Erythroblast (primary cell): ENCODE results near the gene TCF4.
A peak's percentile ranks its signal among the peaks of the same experiment; 100 is the strongest.

Experiments
- DNase-seq, 2 experiments: peaks; one replicate each; lab custom pipeline; 2025; lab: John Stamatoyannopoulos, UW
- GATA1 ChIP-seq: IDR thresholded peaks from 2 replicates; pipeline ENCODE4 v1.6.1; 2011; ENCODE audit warnings: low read depth, mild to moderate bottlenecking, control low read depth, low read length, moderate library complexity
- POLR2A ChIP-seq: IDR thresholded peaks from 2 replicates; pipeline ENCODE4 v1.6.1; 2011; ENCODE audit warnings: mild to moderate bottlenecking, low read length

Gene TCF4

DNA sequence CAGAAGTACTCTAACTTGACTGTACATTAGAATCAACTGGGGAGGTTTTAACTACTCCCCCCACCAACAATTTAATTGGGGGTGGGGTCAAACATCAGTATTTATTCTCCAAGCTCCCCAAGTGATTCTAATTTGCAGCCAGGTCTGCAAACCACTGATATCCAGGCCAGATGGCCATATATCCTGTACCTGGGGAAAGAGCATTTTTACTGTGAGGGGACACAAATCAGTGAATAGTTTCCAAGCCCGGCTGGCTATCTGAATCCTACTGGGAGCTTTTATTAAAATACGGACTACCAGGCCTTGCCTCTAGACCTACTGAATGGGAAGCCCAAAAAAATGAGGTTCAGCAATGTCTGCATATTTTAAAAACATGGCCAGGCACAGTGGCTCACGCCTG lies 88.5 kb downstream of the TCF4 start:
- DNase-seq: no peak
- no peak for TF ChIP-seq GATA1
- no peak for TF ChIP-seq POLR2A

DNA sequence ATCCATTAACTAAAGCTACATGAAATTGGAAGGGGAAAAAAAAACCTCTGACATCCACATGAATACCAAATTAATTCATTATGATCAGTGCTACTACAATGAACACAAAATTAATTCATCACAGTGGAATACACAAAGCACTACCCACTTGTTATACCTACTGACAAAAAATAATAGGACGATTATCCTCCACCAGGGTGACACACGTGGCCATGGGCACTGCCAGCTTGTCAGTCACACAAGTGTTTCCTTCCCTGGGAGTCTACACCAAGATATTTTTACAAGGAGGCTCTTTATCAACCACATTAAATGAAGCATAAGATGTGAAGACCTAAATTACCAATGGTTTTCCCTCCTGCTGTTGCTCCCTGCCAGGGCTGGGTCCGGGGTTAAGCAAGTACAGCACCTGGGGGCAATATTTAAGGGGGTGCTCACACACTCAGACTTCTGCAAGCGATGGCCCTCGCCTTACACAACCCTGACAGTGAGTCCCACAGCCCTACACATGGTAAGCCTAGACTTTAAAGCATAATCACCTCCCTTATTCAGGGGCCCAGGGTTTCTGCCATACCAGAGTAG lies 90.1 kb downstream of the TCF4 start:
- TF ChIP-seq POLR2A (no peak), GATA1 (no peak)
- DNase-seq: no peak

DNA sequence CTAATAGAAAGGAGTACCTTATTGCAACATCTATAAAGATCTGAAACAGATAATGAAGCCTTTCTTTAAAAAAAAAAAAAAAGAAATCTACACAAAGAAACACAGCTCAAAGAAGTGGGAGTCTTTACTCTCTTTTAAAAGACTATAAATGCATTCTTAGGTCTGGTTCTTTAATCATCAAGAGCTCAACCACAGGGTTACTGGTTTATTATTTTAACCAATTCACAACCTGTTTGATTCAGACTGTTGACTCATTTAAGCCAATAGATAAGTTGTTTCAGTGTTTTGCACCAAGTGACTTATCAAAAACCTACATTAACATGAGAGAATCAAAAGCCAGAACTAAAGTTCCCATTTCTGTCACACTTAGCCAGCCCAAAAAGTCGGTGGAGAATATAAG lies 93.1 kb downstream of the TCF4 start:
- peak in 1 of 2 experiments; percentile 27 for DNase-seq
- TF ChIP-seq GATA1 (no peak), POLR2A (no peak)

DNA sequence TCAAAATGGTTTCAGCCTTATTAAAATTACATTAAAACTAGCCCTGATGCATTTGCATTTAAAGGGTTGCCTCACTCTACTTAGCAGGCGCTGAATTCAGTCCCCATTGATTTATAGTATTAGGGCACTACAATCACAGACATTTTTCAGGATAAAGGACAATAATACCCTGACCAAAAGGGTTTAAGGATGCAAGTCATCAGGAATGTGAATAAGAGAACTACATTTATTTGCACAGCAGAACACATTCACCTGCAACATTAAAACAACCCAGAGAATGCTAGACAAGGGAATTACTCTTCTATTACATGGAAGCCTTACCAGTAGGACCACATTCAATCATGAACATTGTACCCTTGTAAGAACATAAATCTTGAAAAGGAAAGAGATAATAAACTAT lies 93.6 kb downstream of the TCF4 start:
- no peak for DNase-seq
- no peak for TF ChIP-seq POLR2A
- no peak for TF ChIP-seq GATA1

DNA sequence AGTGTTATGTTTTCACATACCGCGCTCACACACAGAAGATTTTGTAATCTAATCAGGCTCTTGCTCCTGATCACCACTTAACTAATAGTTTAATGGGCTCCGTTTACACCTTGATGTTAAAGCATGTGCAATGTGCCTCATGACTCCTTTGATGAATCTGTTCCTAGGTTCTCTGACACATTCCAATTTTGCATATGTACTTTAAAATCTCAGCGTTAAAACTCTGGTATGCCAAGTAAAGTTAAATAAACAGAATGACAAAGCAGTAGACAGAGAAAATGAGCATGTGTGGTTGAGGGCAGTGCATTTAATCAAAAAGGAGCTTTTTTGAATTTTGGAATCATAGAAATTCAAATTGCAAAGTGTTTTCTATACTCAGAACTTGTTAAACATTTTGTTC lies 96.4 kb downstream of the TCF4 start:
- DNase-seq: no peak
- TF ChIP-seq GATA1: no peak
- no peak for TF ChIP-seq POLR2A

DNA sequence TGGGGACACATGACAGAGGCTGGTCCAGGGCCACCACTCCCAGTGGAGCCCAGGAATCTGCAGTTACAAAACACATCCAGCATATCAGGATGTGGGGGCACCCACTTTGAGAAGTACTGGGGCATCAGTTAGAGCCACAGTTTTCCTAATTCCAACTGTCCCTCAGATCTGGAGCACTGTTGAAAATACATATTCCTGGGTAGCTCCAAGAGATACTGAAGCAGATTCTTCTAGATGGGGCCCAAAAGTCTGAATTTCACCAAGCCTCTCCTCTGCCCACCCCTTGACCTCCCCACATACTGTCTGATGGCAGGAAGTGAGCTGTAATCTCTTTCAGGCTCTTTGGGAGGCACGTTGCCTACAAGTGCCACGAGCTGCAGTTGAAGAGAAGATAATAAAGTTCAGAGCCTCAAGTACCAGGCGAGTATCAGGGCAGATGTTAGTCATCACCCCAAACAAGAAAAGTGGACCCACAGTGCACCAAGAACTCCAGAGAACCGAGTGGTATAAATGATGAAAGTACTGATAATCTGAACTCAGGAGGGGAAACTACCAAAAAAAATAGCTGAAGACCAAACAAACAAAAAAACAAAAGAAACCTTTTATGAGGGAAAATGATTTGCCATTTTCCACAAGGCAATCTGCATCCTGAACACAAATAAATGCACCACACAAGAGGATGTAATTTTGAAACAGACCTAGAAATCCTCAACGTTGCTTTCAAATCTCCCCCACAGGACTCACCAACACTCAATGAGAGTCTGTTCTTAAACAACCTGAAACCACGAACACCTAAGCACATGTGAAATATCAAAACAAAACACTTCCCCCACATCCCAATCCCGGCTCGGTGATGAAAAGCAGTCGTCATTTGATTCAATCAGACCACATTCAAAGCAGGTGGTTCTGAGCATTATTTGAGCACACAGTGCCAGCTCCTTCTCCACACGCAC lies 98.7 kb downstream of the TCF4 start:
- DNase-seq: peak; percentile 32 to 66
- TF ChIP-seq POLR2A: no peak
- no peak for TF ChIP-seq GATA1

DNA sequence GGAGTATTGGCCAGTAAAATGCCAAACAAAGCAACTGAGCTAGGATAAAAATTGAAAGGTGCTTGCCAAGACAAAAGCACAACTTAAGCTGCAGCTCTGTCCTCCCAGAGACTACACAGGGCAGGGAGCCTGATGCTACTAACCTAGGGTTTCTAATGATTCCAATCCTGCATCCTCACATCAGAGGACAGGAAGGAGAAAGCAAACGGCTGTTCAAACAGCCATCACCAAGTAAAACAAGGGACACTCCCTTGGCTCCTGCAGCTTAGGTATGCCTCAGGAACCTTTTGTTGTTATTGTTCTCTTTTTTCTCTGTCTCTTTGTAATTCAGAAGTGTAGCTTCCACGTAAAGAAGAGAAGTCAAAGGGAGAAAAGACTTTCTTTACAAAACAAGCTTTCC lies 99.5 kb downstream of the TCF4 start:
- DNase-seq: no peak
- TF ChIP-seq POLR2A: no peak
- TF ChIP-seq GATA1: no peak

DNA sequence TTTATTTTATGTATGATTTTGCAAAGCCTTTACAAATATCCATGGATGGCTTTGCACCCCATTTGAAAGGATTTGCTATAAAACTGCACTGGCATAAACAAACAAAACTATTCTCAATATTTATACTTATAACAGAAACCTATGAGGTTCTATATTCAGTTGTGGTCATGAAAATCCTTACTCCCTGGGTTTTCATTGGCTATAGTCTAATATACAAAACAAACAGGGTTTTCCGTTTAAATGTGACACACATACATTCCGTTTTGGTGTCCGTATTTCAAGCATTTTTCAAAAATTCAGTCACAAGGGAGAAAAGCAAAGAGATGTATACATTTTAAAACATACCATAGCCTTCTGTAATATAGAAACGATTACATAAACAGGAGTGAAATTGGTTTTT lies 100.0 kb downstream of the TCF4 start:
- no peak for DNase-seq
- TF ChIP-seq POLR2A (no peak), GATA1 (no peak)

DNA sequence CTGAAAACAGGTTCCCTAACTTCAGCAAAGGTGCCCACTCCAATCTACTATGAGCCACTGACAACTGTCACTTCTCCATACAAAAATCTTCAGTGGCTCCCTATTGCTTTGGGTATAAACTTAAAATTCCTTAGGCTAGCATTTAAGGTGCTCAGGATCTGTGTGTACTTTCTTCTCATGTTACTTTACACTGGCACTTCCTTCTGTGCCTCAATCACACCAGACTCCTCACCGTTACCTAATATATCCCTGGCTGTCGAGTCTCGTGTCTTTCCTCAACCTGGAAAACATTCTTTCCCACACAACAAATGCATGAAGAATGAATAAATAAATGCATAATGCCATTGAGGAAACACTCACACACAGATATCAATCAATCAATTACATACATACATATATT lies 101.1 kb downstream of the TCF4 start:
- DNase-seq: no peak
- no peak for TF ChIP-seq GATA1
- TF ChIP-seq POLR2A: no peak

DNA sequence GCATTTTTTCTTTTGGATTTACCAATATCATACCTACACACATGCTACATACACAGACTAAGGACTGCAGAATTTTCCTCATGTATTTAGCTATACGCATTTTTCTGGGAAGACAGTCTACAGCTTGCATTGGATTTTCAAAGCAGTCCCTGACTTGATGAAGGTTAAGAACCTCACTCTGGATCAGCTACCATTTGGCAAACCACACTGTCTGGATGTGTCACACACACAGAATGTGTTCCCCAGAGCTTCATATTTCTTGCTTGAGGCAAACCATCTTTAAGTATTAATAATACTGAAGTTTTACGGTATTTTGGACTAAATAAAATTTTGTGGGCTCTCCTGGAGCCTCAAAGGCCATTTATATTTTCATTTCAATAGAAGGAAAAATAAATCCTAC lies 102.3 kb downstream of the TCF4 start:
- no peak for TF ChIP-seq POLR2A
- no peak for TF ChIP-seq GATA1

DNA sequence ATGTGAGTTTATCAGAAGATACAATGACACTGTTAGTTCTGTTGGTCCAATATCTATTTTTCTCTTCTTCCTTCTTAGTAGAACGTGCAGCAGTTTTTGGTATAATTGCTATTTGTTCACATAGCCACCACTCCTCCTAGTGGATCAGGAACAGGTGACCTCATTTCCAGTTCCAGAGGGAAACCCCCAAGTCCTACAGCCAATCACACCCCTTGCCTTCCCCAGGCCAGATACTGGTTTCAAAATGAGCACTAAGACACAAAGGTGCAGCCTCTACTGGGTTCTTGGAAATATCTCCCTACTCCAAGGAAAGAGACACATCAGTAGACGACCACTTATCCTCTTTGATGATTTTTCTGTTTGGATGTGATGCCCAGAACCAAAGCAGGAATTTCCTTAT lies 103.2 kb downstream of the TCF4 start:
- no peak for DNase-seq

More for the DNA sequence above, 102.3 kb downstream of the TCF4 start:
- DNase-seq: no peak

DNA sequence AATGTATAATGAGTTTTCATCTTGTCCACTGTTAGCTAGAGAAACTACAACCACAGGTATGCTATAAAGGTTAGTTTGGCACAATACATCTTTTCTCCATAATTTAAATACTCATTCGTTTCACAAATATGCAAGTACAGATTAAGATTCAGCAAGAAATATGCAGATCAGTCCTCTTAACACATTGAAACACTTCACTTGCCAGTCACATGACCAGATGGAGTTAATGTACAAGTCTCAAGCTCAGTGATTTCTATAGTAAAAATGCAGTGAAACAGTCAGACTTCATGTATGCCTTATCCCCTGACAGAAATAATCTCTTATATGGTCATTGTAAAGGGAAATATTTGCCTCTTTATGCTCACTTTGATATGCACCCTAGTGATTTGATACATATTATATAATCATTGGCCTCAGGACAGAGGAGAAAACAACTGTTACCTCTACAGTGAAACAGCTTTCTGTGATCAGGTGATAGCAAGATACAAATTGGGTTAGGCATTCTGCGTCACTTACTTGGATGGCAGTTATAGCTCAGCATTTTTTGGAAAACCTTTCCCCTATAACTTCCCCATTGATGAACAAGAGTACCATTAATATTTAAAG lies 104.6 kb downstream of the TCF4 start:
- no peak for TF ChIP-seq GATA1
- no peak for TF ChIP-seq POLR2A
- DNase-seq: no peak

More for the DNA sequence above, 103.2 kb downstream of the TCF4 start:
- TF ChIP-seq POLR2A: no peak
- no peak for TF ChIP-seq GATA1

DNA sequence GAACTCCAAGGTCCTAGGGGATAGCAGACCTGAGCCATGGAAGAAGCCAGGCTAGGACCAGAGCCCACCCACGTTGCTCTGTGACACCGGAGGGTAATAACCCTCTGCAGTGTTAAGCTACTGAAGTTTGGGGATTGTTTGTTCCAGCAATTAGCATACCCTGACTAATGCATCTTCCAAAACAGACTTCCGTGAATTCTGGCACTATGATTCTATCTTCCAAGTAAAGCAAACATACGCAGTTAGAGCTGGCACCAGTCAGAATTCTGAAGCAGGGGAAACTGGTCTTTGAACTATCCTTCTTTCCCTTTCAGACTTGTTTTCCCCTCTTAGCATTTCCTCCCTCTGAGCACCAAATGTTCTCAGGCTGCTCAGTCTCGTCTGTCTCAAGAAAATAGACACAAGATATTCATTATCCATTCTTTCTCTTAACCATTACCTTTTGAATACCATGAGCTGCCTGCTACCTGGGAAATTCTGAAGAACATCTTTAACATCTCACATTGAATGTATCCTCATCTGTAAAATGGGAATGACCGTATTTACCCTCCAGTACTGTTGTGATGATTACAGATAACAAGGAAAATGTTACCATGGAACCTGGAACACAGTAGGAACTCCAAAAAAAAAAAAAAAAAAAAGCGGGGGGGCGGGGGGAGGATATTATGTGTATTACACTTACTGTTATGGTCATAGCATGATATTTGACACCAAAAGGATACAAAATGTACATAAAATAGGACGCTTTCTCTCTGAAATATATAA lies 108.2 kb downstream of the TCF4 start:
- DNase-seq: no peak
- no peak for TF ChIP-seq GATA1
- TF ChIP-seq POLR2A: no peak
